Subcutaneous preadipocyte (primary cell): ENCODE measurements around the gene TASP1. TPM values are rescaled to one million over a fixed set of nuclear protein-coding genes. Genes with fewer than 3 reads are reported as not detected.

Experiments used
- total RNA-seq: library from RNA; depleted of rRNA; stranded (reverse); fragments of >200 nt; gene quantifications from 2 replicates; pipeline ENCODE4 v1.2.3, GENCODE V29; 2012

Gene TASP1, protein sequence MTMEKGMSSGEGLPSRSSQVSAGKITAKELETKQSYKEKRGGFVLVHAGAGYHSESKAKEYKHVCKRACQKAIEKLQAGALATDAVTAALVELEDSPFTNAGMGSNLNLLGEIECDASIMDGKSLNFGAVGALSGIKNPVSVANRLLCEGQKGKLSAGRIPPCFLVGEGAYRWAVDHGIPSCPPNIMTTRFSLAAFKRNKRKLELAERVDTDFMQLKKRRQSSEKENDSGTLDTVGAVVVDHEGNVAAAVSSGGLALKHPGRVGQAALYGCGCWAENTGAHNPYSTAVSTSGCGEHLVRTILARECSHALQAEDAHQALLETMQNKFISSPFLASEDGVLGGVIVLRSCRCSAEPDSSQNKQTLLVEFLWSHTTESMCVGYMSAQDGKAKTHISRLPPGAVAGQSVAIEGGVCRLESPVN
- total RNA-seq: 6.2 and 7.4 TPM in 2 replicates

DNA sequence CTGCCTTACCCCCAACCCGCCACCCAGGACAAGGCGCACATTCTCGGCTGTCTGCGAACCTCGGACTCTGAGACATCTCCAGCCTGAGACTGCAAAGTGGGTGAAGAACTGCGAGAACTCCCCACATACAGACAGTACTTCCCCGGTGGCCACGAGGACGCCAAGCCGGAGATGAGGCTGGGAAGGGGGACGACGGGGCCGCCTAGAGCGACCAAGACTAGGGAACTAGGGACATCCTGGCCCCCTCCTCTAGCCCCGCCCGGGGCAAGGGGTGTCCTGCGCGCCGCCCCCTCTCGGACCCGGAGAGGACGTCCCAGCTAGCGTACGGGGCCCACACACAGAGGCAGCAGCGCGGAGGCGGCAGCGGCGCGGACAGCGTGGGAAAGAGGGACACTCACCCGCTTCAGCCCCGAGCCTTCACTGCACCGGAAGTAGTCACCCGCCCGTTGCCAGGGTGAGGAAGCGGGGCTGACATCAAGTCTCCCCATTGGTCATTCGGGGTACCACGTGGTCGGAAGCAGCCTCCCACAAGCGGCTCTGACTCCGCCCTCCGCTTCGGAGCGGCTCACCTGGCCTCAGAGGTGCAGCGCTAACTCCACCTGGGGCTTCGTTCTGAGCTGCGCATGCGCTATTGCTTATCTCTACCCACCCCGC, at the start of gene TASP1:
TSS of gene TASP1 (minus strand) at position 437 of the 654 bp plus-strand sequence. CDS start 8,854 bp downstream, outside the sequence.

Other genes with a start within 250 kb of the TASP1 start
- 8.1 and 13.1 TPM in 2 replicates for gene ESF1, start 146.0 kb upstream of the TASP1 start, total RNA-seq
- 12.5 and 13.9 TPM in 2 replicates for gene NDUFAF5, start 146.1 kb upstream of the TASP1 start, total RNA-seq